ENCODE measurements around the gene BRD2. TPM values are rescaled to one million over a fixed set of nuclear protein-coding genes. Genes with fewer than 3 reads are reported as not detected.
"Not testable (repeated sequence)": the region's sequence is repeated elsewhere in the genome, so short reads cannot be mapped to it uniquely, and the experiment has no call there.

Gene BRD2
- total RNA-seq, 1 experiment from 2014 or later: 171 TPM

DNA sequence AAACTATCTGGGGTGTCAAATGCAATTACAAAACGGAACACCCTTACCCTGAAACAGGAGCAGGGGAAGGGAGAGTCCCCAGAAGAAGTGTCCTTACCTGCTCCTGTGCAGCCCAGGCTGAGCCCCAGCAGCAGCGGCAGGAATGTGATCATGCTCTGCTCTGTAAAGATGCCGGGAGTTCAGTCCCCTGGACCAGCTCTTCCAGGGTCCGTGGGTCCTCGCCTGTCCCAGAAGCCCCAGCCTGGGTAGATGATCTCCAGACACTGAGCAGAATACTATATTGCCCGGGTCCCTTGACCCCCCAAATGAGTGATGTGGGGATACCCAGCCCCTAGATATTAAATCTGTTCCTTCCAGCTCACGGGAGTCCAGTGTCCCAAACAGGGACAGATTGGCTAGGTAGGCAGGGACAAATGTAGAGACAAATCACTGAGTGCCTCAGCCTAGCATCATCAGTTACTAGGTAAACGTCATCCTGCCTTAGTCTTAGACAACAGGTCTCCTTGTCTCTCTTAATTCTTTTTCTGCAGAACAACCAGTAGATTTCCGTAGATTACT lies 27.7 kb upstream of the BRD2 start, which contains the start of gene HLA-DMB:
Gene HLA-DMB, minus strand, starts transcription at position 373 of the 558 bp plus-strand sequence. Its CDS starts 221 bp downstream, at position 152.
- Histone ChIP-seq H3K9me3 (ENCODE audit: low read length) (0 out of 2 replicates have a peak, but pooled peaks cover 4% of the 10 kb centered on the region), H3K4me3 (ENCODE audit: low read length) (peak within 1 kb of the TSS; percentile 57; the same call in 1 of the 2 replicates), H3K27me3 (ENCODE audit: low read length) (peaks cover 30% of the 10 kb centered on the region), H4K20me1 (ENCODE audit: low read length) (no peaks in the 10 kb centered on the region), H3F3A (ENCODE audit: low read length, unreplicated experiment) (no peaks in the 10 kb centered on the region), H2AFZ (ENCODE audit: low read length) (peak within 1 kb of the TSS; percentile 83), H3K79me2 (ENCODE audit: low read length) (no peaks in the 10 kb centered on the region), H3K4me2 (ENCODE audit: low read length) (peak within 1 kb of the TSS; percentile 81), H3K9me2 (replicated peaks; ENCODE audit: low read length) (no peaks in the 10 kb centered on the region), H3K9ac (ENCODE audit: low read length) (no peak within 1 kb of the TSS), H3K36me3 (ENCODE audit: low read depth, low read length) (no peaks in the 10 kb centered on the region), H3K27ac (ENCODE audit: low read length) (no peak within 1 kb of the TSS), H3K4me1 (ENCODE audit: insufficient read depth, low read length) (peaks cover 3% of the 10 kb centered on the region; the same call in 1 of the 2 replicates)
- BruUV-seq (replicated peaks): no TSS peak
- ChIA-PET CTCF (interaction anchor here (1.2 kb wide), 1 partner anchor 44 kb away, joined by 6 read pairs; no protein-coding TSS in a partner anchor), POLR2A (ENCODE audit: unreplicated experiment) (no interaction called here)
- peak; percentile 100 for ATAC-seq
- intact Hi-C loops (cut with micrococcal nuclease): no loop called here
- peak; percentile 82 for DNase-seq
- TF ChIP-seq EZH2phosphoT487 (IDR thresholded peaks at IDR 0.05; ENCODE audit: borderline replicate concordance, low read length): no peak
- TF ChIP-seq, protein P1, sequence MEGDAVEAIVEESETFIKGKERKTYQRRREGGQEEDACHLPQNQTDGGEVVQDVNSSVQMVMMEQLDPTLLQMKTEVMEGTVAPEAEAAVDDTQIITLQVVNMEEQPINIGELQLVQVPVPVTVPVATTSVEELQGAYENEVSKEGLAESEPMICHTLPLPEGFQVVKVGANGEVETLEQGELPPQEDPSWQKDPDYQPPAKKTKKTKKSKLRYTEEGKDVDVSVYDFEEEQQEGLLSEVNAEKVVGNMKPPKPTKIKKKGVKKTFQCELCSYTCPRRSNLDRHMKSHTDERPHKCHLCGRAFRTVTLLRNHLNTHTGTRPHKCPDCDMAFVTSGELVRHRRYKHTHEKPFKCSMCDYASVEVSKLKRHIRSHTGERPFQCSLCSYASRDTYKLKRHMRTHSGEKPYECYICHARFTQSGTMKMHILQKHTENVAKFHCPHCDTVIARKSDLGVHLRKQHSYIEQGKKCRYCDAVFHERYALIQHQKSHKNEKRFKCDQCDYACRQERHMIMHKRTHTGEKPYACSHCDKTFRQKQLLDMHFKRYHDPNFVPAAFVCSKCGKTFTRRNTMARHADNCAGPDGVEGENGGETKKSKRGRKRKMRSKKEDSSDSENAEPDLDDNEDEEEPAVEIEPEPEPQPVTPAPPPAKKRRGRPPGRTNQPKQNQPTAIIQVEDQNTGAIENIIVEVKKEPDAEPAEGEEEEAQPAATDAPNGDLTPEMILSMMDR (conservative IDR thresholded peaks at IDR 0.05; ENCODE audit: low read depth, low read length): no peak
- TF ChIP-seq EZH2 (IDR thresholded peaks at IDR 0.05; ENCODE audit: low read length, unreplicated experiment): no peak

DNA sequence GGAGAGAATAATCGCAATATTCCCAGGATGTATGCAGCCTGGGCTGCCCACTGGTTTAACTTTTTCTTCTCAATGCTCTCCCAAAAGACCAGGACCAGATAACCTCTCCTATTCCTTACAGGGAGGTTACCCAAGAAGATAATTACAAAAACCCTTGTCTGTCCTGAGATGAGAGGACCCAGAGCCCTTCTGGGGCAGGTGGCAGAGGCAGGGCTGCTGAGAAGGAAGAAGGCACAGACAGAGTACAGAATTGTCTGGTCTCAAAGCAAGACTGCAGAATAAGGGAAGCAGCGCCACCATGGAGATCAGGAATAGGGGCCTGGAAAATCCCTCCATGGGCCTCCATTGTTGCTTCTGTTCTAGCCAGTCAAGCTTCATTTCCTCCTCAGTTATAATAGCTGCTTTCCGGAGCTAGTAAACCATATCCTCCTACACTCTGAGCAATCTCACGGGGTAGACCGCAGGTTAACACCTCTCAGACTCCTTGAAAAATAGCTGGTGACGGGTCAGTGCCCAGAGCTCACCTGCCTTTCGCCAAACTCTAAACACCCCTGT lies 27.1 kb upstream of the BRD2 start:
- Histone ChIP-seq H3F3A (ENCODE audit: low read length, unreplicated experiment) (no peaks in the 10 kb centered on the region), H3K4me1 (ENCODE audit: insufficient read depth, low read length) (peaks cover 3% of the 10 kb centered on the region; the same call in 1 of the 2 replicates), H3K9me2 (replicated peaks; ENCODE audit: low read length) (no peaks in the 10 kb centered on the region), H3K27me3 (ENCODE audit: low read length) (peaks cover 25% of the 10 kb centered on the region), H4K20me1 (ENCODE audit: low read length) (no peaks in the 10 kb centered on the region), H3K4me2 (ENCODE audit: low read length) (peak overlapping the region; percentile 81; the same call in 1 of the 2 replicates), H2AFZ (ENCODE audit: low read length) (peak overlapping the region; percentile 83; the same call in 1 of the 2 replicates), H3K4me3 (ENCODE audit: low read length) (no peak overlapping the region), H3K27ac (ENCODE audit: low read length) (no peak overlapping the region), H3K9me3 (ENCODE audit: low read length) (0 out of 2 replicates have a peak, but pooled peaks cover 8% of the 10 kb centered on the region), H3K79me2 (ENCODE audit: low read length) (no peaks in the 10 kb centered on the region), H3K9ac (ENCODE audit: low read length) (no peak overlapping the region), H3K36me3 (ENCODE audit: low read depth, low read length) (no peaks in the 10 kb centered on the region)
- no peak for DNase-seq
- ChIA-PET CTCF (interaction anchor here (0.5 to 1.2 kb wide), 3 partner anchors 43 to 103 kb away, joined by 3 to 6 read pairs (median 6); partner anchors contain the start of gene TAP2), POLR2A (ENCODE audit: unreplicated experiment) (no interaction called here)
- intact Hi-C loops (cut with micrococcal nuclease): no loop called here
- BruUV-seq (replicated peaks): no TSS peak
- no peak for ATAC-seq
- TF ChIP-seq, protein P1 (conservative IDR thresholded peaks at IDR 0.05; ENCODE audit: low read depth, low read length): no peak
- TF ChIP-seq EZH2 (IDR thresholded peaks at IDR 0.05; ENCODE audit: low read length, unreplicated experiment): no peak

DNA sequence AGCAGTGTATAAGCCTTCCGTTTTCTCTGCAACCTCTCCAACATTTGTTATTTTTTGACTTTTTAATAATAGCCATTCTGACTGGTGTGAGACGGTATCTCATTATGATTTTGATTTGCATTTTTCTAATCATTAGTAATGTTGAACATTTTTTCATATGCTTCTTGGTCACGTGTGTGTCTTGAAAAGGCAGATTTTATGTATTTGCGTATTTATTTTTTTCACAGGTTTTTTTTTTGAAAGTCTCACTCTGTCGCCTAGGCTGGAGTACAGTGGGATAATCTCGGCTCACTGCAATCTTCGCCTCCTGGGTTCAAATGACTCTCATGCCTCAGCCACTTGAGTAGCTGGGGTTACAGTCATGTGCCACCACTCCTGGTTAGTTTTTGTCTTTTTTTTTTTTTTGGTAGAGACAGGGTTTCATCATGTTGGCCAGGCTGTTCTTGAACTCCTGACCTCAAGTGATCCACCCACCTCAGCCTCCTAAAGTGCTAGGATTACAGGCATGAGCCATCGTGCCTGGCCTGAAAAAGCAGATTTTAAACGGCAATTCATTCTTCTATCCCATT lies 25.8 kb upstream of the BRD2 start:
- POLR2A ChIA-PET (ENCODE audit: unreplicated experiment); intact Hi-C loops (cut with micrococcal nuclease): not testable (repeated sequence)

More for the DNA sequence above, 25.8 kb upstream of the BRD2 start:
- DNase-seq; H3K9ac ChIP-seq (ENCODE audit: low read length); H4K20me1 ChIP-seq (ENCODE audit: low read length); H3K4me3 ChIP-seq (ENCODE audit: low read length); H3K4me1 ChIP-seq (ENCODE audit: insufficient read depth, low read length); ATAC-seq; H3K27ac ChIP-seq (ENCODE audit: low read length); H2AFZ ChIP-seq (ENCODE audit: low read length); H3F3A ChIP-seq (ENCODE audit: low read length, unreplicated experiment); H3K4me2 ChIP-seq (ENCODE audit: low read length); H3K36me3 ChIP-seq (ENCODE audit: low read depth, low read length); BruUV-seq (replicated peaks); H3K79me2 ChIP-seq (ENCODE audit: low read length); H3K9me2 ChIP-seq (replicated peaks; ENCODE audit: low read length); H3K9me3 ChIP-seq (ENCODE audit: low read length): not testable (repeated sequence)
- H3K27me3 ChIP-seq (ENCODE audit: low read length): peaks cover 14% of the 10 kb centered on the region
- CTCF ChIA-PET: interaction anchor here (1.0 kb wide), 1 partner anchor 42 kb away, joined by 6 read pairs; no protein-coding TSS in a partner anchor
